GM19025 (cell line): ENCODE measurements around the gene TERB2.
"Not testable (repeated sequence)": the region's sequence is repeated elsewhere in the genome, so short reads cannot be mapped to it uniquely, and the experiment has no call there.

ENCODE experiments used
- ATAC-seq: cut with Tn5 transposase; IDR thresholded peaks from one replicate; pipeline ENCODE4 v1.9.1; 2021; ENCODE audit warnings: mild to moderate bottlenecking, low read depth, moderate library complexity; ENCODE audit not compliant: unreplicated experiment

The TERB2 gene

DNA sequence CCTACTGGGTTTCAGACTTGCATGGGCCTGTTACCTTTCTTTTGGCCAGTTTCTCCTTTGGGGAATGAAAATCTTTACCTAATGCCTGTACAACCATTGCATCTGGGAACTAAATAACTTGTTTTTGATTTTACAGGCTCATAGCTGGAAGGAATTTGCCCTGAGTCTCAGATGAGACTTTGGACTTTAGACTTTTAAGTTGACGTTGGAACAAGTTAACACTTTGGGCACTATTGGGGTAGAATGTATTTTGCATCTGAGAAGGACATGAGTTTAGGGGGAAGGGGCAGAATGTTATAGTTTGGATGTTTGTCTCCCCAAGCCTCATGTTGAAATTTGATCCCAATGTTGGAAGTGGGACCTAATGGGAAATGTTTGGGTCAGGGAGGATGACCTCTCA is 44.7 kb downstream of the TERB2 start:
- not testable (repeated sequence) for ATAC-seq

DNA sequence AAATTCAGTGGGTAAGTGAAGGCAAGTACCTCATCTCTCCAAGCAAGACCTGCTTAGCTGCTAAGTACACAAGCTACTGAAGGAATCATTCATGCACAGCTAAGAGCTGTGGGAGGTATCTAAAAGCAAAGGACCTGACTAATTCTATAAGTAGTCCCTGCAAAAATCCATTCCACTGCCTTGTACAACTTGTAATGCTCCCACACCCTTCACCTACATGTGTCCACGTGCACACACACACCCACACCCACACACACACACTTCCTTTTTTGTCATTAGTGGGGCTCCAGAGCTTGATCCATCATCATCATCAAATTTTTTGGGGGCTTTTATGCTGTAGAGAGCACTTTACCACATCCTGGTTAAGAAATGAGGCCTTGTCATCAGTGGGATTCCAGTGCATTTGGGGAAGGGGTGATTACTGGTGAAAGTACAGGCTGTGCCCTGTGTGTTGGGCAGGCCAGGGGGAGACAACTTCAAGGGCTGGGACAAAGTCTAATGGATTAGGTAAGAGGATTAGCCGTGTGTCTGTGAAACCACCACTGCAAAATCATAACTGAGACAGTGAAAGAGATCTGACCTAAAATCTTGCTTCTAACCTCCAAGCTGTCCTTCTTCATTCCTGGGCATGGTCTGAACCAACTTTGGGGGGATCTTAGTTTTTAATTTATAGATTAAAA is 47.4 kb downstream of the TERB2 start:
- not testable (repeated sequence) for ATAC-seq

DNA sequence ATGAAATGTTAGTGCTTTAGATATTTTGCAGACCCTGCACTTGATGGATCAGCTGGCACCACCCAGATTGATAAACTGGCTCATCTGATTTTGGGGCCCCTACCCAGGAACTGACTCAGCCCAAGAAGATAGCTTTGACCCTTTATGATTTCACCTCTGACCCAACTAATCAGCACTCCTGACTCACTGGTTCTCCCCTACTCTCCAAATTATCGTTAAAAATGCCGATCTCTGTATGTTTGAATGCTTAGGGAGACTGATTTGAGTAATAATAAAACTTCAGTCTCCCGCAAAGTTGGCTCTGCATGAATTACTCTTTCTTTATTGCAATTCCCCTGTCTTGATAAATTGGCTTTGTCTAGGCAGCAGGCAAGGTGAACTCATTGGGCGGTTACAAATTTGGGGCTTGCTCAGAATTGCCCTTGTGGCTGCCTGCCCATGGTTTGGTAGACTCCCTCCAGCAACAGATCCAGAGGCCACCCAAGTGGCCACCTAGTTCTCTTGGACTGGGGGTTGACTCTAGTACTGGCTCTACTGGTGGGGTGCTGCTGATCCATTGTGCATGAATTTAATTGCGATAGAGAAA is 48.2 kb downstream of the TERB2 start:
- ATAC-seq: not testable (repeated sequence)

DNA sequence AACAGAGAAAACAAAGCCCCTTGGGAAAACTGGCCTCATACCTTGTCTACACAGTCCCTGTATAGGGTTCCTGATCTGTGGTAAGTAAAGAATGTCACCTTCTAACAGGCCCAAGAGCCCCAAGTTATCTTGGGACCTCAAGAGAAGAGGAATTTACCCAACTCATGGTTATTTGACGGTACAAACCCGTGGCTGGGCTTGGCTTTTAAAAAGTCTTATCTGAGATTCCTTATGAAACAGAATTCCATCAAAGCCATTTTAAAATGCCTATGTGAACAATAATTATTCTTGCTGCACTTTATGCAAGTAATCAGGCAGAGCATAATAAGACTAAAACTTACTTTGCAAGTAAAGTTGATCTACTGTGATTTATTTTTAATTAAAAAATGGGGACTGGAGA is 52.6 kb downstream of the TERB2 start:
- ATAC-seq: no peak

- ATAC-seq: not testable (repeated sequence)
Observed at GRCh38 chr15:45015114-45015513, 58.6 kb downstream of the TERB2 start.

GRCh38 chr15:45020222-45020900 is 63.9 kb downstream of the TERB2 start:
- ATAC-seq: not testable (repeated sequence)

DNA sequence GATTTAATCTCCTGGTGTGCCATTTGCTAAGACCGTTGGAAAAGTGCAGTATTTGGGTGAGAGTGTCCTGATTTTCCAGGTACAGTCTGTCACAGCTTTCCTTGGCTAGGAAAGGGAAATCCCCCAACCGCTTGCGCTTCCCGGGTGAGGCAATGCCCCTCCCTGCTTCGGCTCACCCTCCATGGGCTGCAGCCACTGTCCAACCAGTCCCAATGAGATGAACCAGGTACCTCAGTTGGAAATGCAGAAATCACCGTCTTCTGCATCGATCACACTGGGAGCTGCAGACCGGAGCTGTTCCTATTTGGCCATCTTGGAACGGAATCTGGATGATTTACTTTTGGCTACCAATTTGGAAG is 64.4 kb downstream of the TERB2 start:
- ATAC-seq: not testable (repeated sequence)

DNA sequence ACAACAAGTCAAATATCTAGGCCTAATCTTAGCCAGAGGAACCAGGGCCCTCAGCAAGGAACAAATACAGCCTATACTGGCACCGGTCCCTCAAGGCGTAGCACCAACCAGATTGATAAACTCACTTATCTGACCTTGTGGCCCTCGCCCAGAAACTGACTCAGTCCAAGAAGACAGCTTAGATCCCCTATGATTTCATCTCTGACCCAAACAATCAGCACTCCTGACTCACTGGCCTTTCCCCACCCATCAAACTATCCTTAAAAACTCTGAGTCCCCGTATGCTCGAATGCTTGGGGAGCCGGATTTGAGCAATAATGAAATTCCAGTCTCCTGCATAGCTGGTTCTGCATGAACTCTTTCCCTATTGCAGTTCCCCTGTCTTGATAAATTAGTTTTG is 64.9 kb downstream of the TERB2 start:
- no peak for ATAC-seq

- ATAC-seq: peak; percentile 98
Observed at GRCh38 chr15:45022871-45023658, 66.6 kb downstream of the TERB2 start, which contains the start of gene SORD. Gene SORD (plus strand): TSS chr15:45023195. CDS start chr15:45023284, 89 bp downstream.

DNA sequence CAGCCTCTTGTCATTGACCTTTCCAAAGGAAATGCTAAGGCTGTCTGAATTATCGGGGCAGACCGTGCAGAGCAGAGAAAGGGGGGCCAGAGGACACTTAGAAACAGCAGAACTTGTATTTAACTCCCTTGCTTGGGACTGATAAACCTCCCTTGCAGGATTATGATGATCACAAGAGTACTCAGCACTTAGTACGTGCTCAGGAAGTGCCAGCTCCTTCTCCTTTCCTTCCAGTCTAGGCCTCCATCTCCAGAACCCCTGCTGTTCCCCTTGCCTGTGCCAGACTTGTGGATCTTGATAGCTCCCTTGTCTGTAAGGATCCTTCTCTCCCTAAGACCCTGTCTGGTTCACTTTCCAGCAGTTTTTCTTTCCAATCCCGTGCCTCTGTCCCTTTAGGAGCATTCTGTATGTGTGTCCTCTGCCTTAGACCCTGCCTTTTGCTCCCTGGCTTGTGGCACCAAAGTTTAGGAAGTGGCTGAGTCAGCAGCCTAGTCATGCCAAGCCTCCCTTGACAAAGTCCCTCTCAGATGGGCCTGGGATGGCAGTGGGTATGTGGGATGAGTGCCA is 67.3 kb downstream of the TERB2 start:
- no peak for ATAC-seq

DNA sequence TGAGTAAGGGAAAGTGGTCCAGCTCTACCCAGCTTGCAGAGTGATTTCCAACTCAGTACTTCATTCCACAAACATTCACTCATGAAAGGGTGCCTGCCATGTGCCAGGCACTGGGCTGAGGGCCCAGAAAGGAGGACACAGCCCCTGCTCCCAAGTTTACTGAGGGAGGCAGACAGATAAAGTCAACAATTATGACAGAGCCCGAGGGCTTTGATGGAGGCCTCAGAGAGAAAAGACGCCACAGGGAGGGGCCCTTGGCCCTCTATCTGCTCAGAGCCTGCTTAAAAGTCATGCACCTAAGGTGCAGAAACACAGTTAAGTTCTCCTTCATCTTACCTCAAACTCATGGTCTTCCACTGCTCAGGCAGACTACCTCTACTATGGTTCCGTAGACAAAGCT is 68.2 kb downstream of the TERB2 start:
- ATAC-seq: not testable (repeated sequence)

DNA sequence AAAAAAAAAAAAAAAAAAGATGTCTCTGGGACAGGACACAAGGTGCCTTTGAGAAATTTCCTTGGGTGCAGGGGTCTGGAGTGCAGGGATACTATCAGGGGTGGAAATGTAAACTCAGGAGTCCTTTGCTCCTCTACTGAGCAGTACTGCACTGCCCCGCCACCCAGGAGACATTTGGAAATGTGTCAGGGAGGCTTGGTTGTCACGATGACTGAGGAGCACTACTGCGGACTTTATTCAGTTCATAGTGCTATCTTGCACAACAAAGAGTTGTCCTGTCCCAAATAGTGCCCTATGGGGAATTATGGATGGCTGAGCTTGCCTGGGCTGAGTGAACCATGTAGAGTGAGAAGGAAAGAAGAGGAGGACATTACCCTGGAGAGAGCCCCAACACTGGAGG is 69.1 kb downstream of the TERB2 start:
- ATAC-seq: not testable (repeated sequence)

DNA sequence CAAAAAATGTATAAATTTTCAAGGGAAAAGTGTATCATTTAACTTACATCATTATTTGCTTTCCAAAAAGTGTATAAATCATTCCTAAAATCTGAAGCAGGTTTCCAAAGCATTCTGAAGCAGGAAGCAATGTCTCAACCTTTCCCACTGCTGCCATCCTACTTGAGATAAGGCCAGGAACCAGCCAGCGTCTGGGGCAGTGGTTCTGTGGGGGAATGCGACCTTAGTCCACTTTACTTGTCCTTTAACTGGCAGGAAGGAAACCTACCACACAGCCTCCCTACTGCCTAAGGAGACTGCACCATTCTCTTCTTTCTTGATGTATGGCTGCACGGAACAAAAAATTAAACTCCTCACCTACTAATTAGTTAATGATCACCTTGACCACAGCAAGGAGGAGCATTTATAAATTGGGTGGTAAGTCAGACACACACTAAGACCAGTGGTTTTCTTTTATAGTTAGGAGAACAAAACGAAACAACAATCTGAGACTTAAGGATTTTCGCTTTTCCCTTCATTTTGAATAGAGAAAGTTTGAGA is 70.2 kb downstream of the TERB2 start:
- no peak for ATAC-seq

DNA sequence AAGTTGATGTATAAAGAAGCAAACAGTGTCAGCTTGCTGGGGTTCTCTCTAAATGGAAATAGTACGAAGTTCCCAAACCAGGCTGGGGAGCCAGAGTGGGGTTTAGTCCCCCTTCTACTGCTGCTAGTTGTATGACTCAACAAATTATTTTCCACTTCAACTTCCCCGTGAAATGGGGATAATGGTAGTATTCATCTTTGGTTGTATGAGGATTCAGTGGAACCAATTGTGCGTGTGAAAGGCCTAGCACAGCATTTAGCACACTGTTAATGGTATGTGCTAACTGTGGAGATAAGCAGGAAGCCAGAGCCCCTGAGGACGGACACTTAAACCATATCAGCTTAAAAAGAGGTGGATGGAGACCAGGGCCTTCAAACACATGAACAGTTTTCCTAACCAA is 70.7 kb downstream of the TERB2 start:
- no peak for ATAC-seq
